Activated CD8-positive, alpha-beta T cell treated with anti-CD3 and anti-CD28 coated beads for 36 hours (primary cell): ENCODE data around the gene TCEAL7. TPM values are rescaled to one million over a fixed set of nuclear protein-coding genes. Genes with fewer than 3 reads are reported as not detected.
"Not testable (repeated sequence)": the region's sequence is repeated elsewhere in the genome, so short reads cannot be mapped to it uniquely, and the experiment has no call there.

ENCODE experiments used
- ATAC-seq: fragments of 200-7000 bp; cut with Tn5 transposase; one replicate; pipeline ENCODE4 v1.10.0; 2021; ENCODE audit warnings: mild to moderate bottlenecking, moderate library complexity
- CTCF ChIA-PET: fragments of 350-600 bp; sonication (Branson Sonifier 250); formaldehyde crosslinking; loops from one replicate; lab custom pipeline; 2021; ENCODE audit warnings: antibody characterized with exemption; lab: Charles Lee
- POLR2A ChIA-PET: fragments of 350-600 bp; sonication (Branson Sonifier 250); formaldehyde crosslinking; loops from one replicate; lab custom pipeline; 2021; ENCODE audit warnings: antibody characterized with exemption; lab: Charles Lee
- DNase-seq: peaks from one replicate; pipeline ENCODE4 v3.0.0-alpha.2; 2020
- H3K27ac Mint-ChIP-seq: one replicate; pipeline ENCODE4 v1.8.0; 2021; ENCODE audit warnings: mild to moderate bottlenecking, mixed read lengths
- H3K27me3 Mint-ChIP-seq: one replicate; pipeline ENCODE4 v1.8.0; 2021; ENCODE audit warnings: mixed read lengths
- H3K36me3 Mint-ChIP-seq: one replicate; pipeline ENCODE4 v1.8.0; 2021; ENCODE audit warnings: low read depth, mixed read lengths
- H3K4me1 Mint-ChIP-seq: one replicate; pipeline ENCODE4 v1.8.0; 2021; ENCODE audit warnings: low read depth, mixed read lengths
- H3K4me3 Mint-ChIP-seq: one replicate; pipeline ENCODE4 v1.8.0; 2021; ENCODE audit warnings: mild to moderate bottlenecking, moderate library complexity, mixed read lengths
- H3K9me3 Mint-ChIP-seq: one replicate; pipeline ENCODE4 v1.8.0; 2021; ENCODE audit warnings: mixed read lengths
- CTCF ChIP-seq: fragments of 200-600 bp; IDR thresholded peaks from one replicate; pipeline ENCODE4 v1.8.0; 2022; ENCODE audit warnings: antibody characterized with exemption, mild to moderate bottlenecking
- intact Hi-C: fragments of 100-400 bp; cut with micrococcal nuclease; formaldehyde crosslinking; loops from one replicate; pipeline ENCODE4 v1.10.0; 2022
- total RNA-seq, 2 experiments: library from RNA; stranded (reverse); gene quantifications; one replicate each; pipeline ENCODE4 v1.2.3, GENCODE V29; 2021

TCEAL7 gene
- total RNA-seq, 2 experiments from 2014 or later, result not detected

GRCh38 chrX:103357871-103358270, 27.8 kb downstream of the TCEAL7 start:
- peaks cover 2% of the 10 kb centered on the region for H3K4me1 Mint-ChIP-seq
- no peak for TF ChIP-seq CTCF
- H3K27ac Mint-ChIP-seq, result no peak overlapping the region
- DNase-seq (no peak), ATAC-seq (no peak)
- peak overlapping the region; percentile 24 for H3K4me3 Mint-ChIP-seq
- ChIA-PET POLR2A (no interaction called here), CTCF (no interaction called here)
- peaks cover 3% of the 10 kb centered on the region for H3K36me3 Mint-ChIP-seq
- no peaks in the 10 kb centered on the region for H3K27me3 Mint-ChIP-seq
- no peaks in the 10 kb centered on the region for H3K9me3 Mint-ChIP-seq
- intact Hi-C loops, result no loop called here

GRCh38 chrX:103359605-103360004, 29.6 kb downstream of the TCEAL7 start:
- H3K36me3 Mint-ChIP-seq, ATAC-seq, H3K4me3 Mint-ChIP-seq, H3K27ac Mint-ChIP-seq, DNase-seq, intact Hi-C loops, H3K27me3 Mint-ChIP-seq, H3K4me1 Mint-ChIP-seq, CTCF ChIA-PET, H3K9me3 Mint-ChIP-seq, POLR2A ChIA-PET: not testable (repeated sequence)

- ATAC-seq (no peak), DNase-seq (no peak)
- H3K27me3 Mint-ChIP-seq, result no peaks in the 10 kb centered on the region
- intact Hi-C loops, result no loop called here
- no peak overlapping the region for H3K27ac Mint-ChIP-seq
- ChIA-PET CTCF (no interaction called here), POLR2A (no interaction called here)
- peaks cover 3% of the 10 kb centered on the region for H3K36me3 Mint-ChIP-seq
- no peak overlapping the region for H3K4me3 Mint-ChIP-seq
- no peak for TF ChIP-seq CTCF
- H3K9me3 Mint-ChIP-seq, result no peaks in the 10 kb centered on the region
- H3K4me1 Mint-ChIP-seq, result peaks cover 2% of the 10 kb centered on the region
These were observed 30.1 kb downstream of the TCEAL7 start for GRCh38 chrX:103360092-103360491.

GRCh38 chrX:103360916-103361315, 30.9 kb downstream of the TCEAL7 start:
- Mint-ChIP-seq H3K27me3 (no peaks in the 10 kb centered on the region), H3K36me3 (peaks cover 3% of the 10 kb centered on the region), H3K27ac (no peak overlapping the region), H3K4me3 (no peak overlapping the region), H3K9me3 (no peaks in the 10 kb centered on the region), H3K4me1 (peaks cover 2% of the 10 kb centered on the region)
- ATAC-seq, result no peak
- DNase-seq, result no peak
- POLR2A ChIA-PET, result no interaction called here
- TF ChIP-seq CTCF, result no peak
- intact Hi-C loops, result no loop called here
- CTCF ChIA-PET, result interaction anchor here (1.1 kb wide), 1 partner anchor 103 kb away, joined by 4 read pairs; no protein-coding TSS in a partner anchor

GRCh38 chrX:103361798-103362197, 31.8 kb downstream of the TCEAL7 start:
- TF ChIP-seq CTCF, result no peak
- H3K4me1 Mint-ChIP-seq, result no peaks in the 10 kb centered on the region
- POLR2A ChIA-PET, result no interaction called here
- intact Hi-C loops, result no loop called here
- H3K4me3 Mint-ChIP-seq, result no peak overlapping the region
- no peak for ATAC-seq
- no peaks in the 10 kb centered on the region for H3K27me3 Mint-ChIP-seq
- CTCF ChIA-PET, result interaction anchor here (1.1 kb wide), 1 partner anchor 102 kb away, joined by 4 read pairs; no protein-coding TSS in a partner anchor
- H3K36me3 Mint-ChIP-seq, result peaks cover 3% of the 10 kb centered on the region
- no peak for DNase-seq
- H3K9me3 Mint-ChIP-seq, result no peaks in the 10 kb centered on the region
- H3K27ac Mint-ChIP-seq, result no peak overlapping the region

GRCh38 chrX:103362474-103362873, 32.4 kb downstream of the TCEAL7 start:
- Mint-ChIP-seq H3K27ac (no peak overlapping the region), H3K4me3 (no peak overlapping the region), H3K9me3 (no peaks in the 10 kb centered on the region), H3K4me1 (no peaks in the 10 kb centered on the region), H3K36me3 (peaks cover 3% of the 10 kb centered on the region), H3K27me3 (no peaks in the 10 kb centered on the region)
- CTCF ChIA-PET, result no interaction called here
- POLR2A ChIA-PET, result no interaction called here
- DNase-seq, result no peak
- ATAC-seq, result no peak
- TF ChIP-seq CTCF, result no peak
- intact Hi-C loops, result no loop called here
